HG03439 (cell line): ENCODE measurements around the gene YIPF6.
"Not testable (repeated sequence)": the region's sequence is repeated elsewhere in the genome, so short reads cannot be mapped to it uniquely, and the experiment has no call there.

ENCODE experiments used
- ATAC-seq: cut with Tn5 transposase; IDR thresholded peaks from one replicate; pipeline ENCODE4 v1.9.1; 2021; ENCODE audit warnings: mild to moderate bottlenecking, moderate library complexity; ENCODE audit not compliant: unreplicated experiment

Gene YIPF6

DNA sequence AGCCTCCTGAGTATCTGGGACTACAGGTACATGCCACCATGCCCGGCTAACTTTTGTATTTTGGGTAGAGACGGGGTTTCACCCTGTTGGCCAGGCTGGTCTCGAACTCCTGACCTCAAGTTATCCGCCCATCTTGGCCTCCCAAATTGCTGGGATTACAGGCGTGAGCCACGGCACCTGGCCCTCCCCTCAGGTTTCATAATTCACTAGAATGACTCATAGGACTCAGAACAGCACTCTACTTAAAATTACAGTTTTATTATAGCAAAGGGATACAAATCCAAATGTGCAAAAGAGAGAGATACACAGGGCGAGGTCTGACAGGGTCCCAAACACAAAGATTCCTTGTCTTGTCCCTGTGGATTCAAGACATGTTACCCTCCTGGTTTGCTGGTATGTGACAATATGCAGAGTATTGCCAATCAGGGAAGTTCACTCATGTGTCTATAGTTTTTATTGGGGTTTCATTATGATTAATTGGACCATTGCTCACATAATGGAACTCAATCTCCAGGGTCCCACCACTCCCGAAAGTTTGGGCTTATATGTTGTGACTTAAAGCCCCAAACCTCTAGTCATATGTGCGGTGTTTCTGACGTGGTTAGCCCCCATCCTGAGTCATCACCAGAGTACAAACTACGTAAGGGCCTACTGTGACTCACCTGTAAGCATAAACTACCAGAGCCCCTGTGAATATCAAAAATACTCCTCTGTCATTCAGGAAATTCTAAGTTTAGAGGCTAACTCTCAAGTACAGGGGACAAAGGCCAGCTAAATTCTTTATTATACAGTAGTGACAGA, 5.2 kb downstream of the YIPF6 start:
- peak; percentile 68 for ATAC-seq

DNA sequence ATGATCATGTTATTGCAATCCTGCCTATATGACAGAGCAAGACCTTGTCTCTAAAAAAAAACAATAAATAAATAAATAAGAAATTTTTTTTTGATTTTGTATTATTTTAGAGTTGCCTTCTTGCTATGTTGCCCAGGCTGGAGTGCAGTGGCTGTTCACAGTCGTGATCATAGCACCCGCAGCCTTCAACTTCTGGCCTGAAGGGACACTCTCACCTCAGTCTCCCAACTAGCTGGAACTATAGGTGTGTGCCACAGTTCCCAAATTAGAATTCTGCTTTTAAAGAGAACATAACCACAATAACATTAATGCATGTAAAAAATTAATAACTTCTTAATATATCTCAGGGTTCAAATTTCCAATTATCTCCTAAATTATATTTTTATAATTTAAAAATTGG, 7.8 kb downstream of the YIPF6 start:
- ATAC-seq = no peak

DNA sequence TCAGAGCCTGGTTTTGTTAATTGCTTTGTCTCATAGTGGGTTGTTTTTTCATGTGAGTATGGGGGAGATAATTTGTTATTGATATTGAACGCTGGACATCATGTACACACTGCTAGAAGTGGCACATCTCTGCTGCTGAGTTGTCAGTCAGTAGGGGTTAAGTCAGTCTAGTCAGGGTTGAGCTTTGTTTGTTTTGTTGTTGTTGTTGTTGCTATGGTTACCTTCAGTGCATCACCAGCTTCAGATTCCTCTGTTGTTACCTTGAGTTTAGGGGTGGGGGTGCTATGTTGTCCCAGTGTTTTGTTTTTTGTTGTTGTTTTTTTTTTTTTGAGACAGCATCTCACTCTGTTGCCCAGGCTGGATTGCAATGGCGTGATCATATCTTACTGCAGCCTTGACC, 9.9 kb downstream of the YIPF6 start:
- ATAC-seq = no peak

DNA sequence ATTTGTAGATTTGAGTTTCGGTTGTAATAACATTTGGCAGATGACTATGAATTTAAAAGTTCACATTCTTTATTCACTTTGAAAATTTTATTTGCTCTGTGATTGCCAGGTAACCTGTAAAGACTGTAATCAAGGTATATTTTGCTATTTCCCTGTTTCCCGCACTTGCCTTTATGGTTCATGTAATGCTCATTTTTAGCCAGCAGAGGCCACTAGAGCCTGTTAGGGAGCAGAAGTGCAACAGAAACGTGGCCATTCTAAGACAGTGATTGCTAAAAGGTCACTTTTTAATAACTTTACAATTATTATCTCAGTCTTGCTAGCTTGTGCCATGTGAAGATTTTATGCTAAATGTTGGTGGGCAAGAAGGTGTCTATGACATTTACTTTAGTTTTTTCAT, 12.4 kb downstream of the YIPF6 start:
- no peak for ATAC-seq

DNA sequence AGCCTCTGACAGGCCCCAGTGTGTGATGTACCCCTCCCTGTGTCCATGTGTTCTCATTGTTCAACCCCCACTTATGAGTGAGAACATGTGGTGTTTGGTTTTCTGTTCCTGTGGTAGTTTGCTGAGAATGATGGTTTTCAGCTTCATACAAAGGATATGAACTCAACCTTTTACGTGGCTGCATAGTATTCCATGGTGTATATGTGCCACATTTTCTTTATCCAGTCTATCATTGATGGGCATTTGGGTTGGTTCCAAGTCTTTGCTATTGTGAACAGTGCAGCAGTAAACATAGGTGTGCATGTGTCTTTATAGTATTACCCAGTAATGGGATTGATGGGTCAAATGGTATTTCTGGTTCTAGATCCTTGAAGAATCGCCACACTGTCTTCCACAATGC, 25.8 kb downstream of the YIPF6 start:
- ATAC-seq = not testable (repeated sequence)

DNA sequence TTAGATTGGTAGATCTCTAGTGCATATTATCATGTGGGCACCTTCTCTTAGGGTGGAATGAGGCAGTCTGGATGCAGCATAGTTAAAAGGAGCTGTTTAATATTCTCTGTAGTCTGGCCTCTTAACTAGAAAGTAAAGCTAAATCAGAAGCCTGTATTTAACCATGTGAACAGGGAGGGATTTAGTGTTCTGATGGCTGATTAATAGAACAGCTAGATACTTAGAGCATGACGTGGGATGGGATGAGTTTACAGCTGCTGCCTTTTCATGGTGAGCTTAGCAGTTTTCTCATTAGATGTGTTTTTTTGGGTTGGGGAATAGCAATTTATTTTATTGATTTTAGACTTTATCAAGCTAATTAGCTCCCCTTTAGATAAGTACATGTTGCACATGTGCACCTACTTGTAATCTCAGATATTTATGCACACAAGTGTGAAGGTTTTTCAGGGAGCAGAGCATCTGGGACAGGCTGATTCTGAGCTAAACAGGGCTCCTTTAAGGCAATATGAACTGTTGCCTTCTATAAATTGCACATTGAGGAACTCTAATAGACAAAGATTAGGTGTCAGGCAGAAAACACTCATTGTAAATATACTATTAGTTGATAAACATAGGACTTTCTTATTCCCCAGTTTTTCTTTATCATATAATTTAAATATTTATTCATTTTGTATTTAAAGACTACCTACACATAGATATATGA, 34.1 kb downstream of the YIPF6 start:
- no peak for ATAC-seq

DNA sequence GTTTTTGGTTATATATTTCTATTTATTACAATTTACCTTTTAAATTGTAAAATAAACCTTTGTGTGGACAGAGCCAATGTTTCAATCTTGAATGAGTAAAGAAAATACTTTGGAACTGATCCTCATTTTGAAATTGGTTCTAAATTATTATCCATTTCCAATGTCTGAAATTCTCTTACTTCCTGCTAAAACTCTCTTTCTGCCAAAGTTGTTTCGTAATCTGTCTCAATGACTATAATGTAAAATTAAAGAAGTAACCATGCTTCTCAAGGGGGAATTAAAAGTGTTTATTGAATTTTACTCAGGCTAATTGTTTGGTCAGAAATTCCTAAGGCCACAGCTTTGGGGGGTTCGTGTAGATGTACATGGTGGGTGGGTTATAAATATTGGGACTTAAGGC, 34.8 kb downstream of the YIPF6 start:
- no peak for ATAC-seq

DNA sequence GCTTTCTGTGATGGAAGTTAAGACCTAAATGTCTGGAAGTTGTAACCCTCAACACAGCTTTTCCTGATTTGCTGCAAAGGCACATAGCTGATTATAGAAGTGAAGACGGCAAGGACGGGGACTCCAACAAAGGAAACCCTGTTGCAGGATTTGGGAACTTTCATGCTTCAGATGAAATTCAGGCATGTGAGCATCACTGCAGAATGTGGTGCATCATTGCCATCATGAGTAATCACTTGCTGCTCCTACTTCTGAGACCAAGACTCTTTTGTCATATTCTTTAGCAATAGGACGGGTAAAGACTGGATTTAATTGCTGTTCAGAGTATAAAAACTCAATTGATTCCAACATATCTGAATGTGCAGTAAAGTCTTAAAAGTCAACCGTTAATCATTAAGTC, 35.8 kb downstream of the YIPF6 start:
- ATAC-seq = no peak

DNA sequence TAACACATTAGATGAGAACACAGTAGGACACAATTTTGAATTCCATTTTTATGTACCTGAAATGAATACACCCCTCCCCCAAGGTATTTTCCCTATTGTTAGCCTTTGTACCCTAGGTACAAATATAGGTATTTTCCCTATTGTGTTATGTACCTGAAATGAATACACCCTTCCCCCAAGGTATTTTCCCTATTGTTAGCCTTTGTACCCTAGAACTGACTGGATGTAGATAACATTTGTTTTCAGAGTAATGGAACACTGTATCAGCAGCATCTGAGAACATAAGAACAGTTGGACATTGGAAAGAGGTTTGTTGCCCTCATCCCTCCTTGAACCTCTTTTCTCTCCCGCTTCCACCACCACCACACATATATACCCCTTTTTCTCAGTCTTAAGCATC, 37.6 kb downstream of the YIPF6 start:
- no peak for ATAC-seq

DNA sequence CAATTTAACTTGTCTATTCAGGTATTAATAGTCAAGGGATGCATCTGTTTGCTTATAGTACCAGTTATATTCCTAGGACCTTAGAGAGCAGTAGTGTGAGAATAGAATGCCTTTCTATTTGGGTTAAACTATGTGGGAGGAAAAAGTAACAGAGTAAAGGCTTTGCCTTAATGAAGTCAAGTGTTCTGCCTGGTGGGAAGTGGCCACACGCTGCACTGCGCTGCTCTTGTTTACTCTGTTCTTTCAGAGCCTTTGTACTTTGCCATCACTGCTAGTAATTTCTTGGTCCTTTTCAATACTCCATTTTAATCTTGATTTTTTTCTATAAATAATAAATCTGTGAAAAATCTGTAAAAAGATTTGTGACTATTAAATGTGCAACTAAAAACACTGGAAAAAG, 38.0 kb downstream of the YIPF6 start:
- no peak for ATAC-seq

DNA sequence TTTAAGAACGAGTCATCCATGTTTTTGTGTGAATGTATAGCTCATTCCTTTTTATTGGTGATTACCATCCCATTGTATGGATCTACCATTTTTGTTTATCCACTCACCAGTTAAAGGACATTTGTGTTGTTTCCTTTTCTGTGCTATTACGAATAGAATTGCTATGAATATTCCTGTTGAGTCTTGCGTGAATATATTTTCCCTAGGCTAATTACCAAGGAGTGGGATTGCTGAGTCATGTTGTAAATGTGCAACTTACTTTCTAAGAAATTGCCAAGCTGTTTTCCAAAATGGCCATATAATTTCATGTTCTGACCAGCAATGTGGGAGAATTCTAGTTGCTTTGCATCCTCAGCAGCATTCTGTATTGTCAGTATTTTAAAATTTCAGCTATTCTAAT, 51.3 kb downstream of the YIPF6 start:
- ATAC-seq = no peak

DNA sequence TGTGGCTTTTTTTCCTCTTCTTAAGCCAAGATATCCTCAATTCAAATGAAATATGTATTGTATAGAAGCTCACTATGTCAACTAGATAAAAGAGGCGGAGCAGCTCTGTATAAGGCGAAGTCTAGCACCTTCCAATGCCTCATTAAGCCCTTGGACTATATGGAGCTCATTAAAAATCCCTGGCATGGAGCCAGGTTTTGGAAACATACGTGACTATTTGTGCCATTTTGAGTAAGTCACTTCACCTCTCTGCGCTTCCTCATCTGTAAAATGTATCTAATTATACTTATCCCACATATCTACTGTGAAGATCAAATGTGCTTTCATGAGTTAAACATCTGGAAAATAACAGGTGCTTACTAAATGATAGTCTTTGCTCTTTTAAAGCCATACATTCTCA, 57.2 kb downstream of the YIPF6 start:
- no peak for ATAC-seq

DNA sequence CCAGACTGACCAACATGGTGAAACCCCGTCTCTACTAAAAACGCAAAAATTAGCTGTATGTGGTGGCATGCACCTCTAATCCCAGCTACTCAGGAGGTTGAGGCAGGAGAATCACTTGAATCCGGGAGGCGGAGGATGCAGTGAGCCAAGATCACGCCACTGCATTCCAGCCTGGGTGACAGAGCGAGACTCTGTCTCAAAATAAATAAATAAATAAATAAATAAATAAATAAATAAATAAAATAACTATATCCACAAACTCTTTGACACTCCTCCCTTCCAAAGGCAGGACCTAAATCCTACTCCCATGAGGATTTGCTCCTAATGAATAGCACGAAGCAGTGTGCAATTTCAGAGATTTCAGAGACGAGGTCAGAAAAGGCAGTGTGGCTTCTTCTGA, 58.3 kb downstream of the YIPF6 start:
- ATAC-seq = not testable (repeated sequence)

DNA sequence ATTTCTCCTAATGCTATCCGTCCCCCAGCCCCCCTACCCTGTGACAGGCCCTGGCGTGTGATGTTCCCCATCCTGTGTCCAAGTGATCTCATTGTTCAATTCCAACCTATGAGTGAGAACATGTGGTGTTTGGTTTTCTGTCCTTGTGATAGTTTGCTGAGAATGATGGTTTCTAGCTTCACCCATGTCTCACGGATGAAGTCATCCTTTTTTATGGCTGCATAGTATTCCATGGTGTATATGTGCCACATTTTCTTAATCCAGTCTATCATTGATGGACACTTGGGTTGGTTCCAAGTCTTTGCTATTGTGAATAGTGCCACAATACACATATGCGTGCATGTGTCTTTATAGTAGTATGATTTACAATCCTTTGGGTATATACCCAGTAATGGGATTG, 61.1 kb downstream of the YIPF6 start:
- not testable (repeated sequence) for ATAC-seq

DNA sequence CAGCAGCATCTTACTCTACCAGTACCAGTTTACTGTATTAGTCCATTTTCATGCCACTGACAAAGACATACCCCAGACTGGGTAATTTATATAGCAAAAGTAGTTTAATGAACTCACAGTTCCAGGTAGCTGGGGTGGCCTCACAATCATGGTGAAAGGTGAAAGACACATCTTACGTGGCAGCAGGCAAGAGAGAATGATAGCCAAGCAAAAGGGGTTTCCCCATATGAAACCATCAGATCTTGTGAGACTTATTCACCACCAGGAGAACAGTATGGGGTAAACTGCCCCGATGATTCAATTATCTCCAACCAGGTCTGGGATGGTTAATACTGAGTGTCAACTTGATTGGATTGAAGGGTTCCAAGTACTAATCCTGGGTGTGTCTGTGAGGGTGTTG, 69.3 kb downstream of the YIPF6 start:
- peak; percentile 54 for ATAC-seq

DNA sequence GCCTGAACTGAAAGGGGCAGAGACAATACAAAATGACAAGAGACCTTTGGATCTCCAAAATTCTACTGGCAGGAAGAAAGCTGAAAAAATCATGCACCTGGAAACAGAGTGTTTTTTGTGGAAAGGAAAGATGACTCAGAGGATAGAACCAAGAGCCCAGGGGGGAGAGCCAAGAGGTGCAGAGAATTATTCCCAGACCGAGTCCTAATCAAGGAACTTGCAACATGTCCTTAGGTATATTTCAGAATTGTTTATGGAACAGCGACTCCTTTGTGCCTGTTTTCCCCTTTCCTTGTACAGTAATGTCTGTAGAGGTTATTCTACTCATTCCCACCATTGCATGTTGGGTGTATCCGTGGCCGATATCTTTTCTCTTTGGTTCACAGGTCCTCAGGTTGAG, 71.7 kb downstream of the YIPF6 start:
- no peak for ATAC-seq

DNA sequence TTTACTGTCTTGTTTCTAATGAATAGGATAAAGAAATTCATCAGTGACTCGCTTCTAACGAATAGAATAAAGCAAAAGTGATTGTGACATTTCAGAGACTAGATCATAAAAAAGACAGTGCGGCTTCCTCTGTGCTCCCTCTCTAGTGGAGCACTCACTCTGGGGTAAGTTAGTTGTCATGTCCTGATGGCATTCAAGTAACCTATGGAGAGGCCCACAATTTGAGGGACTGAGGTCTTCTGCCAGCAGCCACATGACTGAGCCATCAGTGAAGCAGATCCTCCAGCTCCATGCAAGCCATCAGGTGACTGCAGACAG, 72.4 kb downstream of the YIPF6 start:
- no peak for ATAC-seq

DNA sequence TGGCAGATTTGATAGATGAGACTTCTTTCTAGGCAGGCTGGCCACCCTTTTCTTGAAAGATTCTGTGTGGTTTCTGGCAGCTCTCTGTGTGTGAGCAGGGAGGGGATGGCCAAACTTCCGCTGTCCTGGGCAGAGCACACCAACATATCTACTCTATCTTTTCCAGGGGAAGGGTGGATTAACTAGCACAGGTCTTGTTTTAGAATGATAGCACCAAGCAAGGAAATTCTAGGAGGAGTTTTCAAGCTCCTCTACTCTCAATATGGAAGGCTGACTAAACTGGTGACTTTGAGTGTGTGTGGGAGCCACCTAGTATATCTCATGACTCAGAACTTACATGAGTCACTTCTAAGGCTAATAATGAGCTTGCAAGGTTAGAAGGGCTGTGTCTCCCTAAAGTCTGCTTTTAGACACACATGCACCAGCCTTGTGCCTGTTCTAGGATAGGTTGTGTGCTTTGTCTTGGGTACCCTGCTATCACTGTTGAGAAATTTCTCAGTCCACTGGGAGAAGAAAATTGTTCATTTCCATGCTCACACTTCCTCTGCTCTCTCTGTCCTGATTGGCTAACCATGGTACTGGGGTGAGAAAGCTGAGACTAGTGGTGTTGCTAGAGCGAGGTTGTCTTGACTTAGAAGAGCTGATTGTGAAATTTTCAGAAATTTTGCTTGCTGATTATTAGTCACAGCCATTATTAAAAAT, 72.9 kb downstream of the YIPF6 start:
- ATAC-seq = peak; percentile 85

DNA sequence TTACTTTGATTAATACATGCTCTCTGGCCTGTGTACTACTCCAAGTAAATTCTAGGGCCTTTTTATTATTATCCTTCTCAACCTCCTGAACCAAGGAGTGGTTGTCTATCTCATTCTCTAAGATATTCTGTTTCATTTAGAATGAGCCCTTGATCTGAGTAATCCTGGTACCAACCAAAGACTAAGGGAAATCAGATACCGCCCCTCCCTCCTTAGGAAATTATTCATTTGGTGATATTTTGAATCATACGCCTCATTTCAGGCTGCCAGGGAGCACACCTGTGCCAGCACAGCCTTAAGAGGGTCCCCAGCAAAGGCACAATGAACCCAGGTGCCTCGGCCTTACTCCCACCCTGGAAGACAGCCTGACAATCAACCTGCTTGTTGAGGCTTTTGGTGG, 75.4 kb downstream of the YIPF6 start:
- ATAC-seq = no peak

DNA sequence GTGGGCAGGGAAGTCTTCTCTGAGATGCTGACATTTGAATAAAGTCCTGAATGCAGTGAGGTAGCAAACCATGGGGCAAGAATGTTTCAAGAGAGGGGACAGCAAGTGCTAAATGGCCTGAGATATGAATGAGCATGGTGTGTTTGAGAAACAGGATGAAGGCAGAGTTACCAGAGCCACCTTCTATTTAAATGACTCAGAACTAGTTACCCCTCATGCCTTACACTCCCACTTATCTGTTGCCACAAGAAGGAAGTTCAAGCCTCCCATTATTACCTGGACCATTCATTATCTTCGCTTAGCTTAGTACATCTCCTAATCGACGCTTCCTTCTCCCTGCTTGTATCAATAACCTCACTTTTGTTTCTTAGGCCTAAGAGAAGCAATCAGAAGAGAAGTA, 81.0 kb downstream of the YIPF6 start:
- no peak for ATAC-seq

DNA sequence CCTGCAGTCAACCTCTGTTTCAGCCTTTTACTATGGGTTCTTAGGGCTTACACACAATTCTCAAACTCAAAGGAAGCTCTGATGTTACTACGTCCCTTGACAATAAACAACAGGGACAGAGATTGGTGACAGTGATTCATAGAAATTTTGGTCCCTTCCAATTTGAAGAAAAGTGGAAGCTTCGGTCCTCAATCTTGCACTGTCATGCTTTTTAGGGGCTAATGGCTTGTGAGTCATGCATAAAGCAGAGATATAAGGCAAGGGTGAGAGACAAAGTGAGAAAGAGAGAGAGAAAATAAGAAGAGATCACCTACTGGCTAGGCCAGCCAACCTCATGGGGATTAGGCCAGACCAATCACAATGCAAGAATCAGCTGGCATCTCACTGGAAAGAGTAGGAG, 85.4 kb downstream of the YIPF6 start:
- no peak for ATAC-seq
